Gastroesophageal sphincter (tissue), 3 donors: ENCODE measurements around the gene P4HTM.

Experiments used
- CTCF ChIP-seq, 4 experiments: fragments of 200-600 bp in 2 of 4; fragments of 450-650 bp in 2 of 4; sonication (generic) in 1 of 4; IDR thresholded peaks; one replicate each; pipeline ENCODE4 v1.5.1; 2017 to 2019; ENCODE audit warnings: antibody characterized with exemption in 4 of 4, mild to moderate bottlenecking in 2 of 4, moderate library complexity in 2 of 4
- POLR2AphosphoS5 ChIP-seq: sonication (generic); formaldehyde crosslinking; IDR thresholded peaks from one replicate; pipeline ENCODE4 v1.6.1; 2017; ENCODE audit warnings: antibody characterized with exemption

GRCh38 chr3:48962340-48962739 lies 27.7 kb upstream of the P4HTM start:
- TF ChIP-seq CTCF (IDR thresholded peaks at IDR 0.05) (no peak), POLR2AphosphoS5 (no peak)
